Caco-2 (cell line): ENCODE data around the gene KBTBD12. TPM values are rescaled to one million over a fixed set of nuclear protein-coding genes. Genes with fewer than 3 reads are reported as not detected.

ENCODE experiments used
- BruUV-seq: library from RNA; stranded (reverse); fragments of 400-500 nt; replicated peaks from 2 replicates; lab custom pipeline; 2021; lab: Mats Ljungman, UMichigan
- CTCF ChIA-PET: fragments of 300-600 bp; sonication (Branson Sonifier 250); formaldehyde crosslinking; loops from one replicate; lab custom pipeline; 2022; ENCODE audit warnings: antibody characterized with exemption; lab: Charles Lee
- POLR2A ChIA-PET: fragments of 300-600 bp; sonication (Branson Sonifier 250); formaldehyde crosslinking; loops from one replicate; lab custom pipeline; 2022; ENCODE audit warnings: antibody characterized with exemption; lab: Charles Lee
- DNase-seq, 2 experiments: peaks; one replicate each; pipeline versions ENCODE4 v3.0.0 to v3.0.0-alpha.2; 2020 to 2022
- H3K27me3 ChIP-seq: replicated peaks from 2 replicates; pipeline ENCODE4 v1.6.0; 2011; ENCODE audit warnings: low read length; ENCODE audit not compliant: control insufficient read depth, insufficient read depth
- H3K36me3 ChIP-seq: 2 replicates; pipeline ENCODE4 v1.5.1; 2011; ENCODE audit warnings: low read length; ENCODE audit not compliant: control insufficient read depth, insufficient read depth
- H3K4me1 ChIP-seq: fragments of 250-450 bp; sonication (Bioruptor Pico); 2 replicates; pipeline ENCODE4 v1.5.1; 2020; ENCODE audit warnings: mild to moderate bottlenecking
- H3K4me3 ChIP-seq: 2 replicates; pipeline ENCODE4 v1.5.1; 2011; ENCODE audit warnings: low read depth, mild to moderate bottlenecking, control low read depth, low read length
- H3K9me3 ChIP-seq: fragments of 250-450 bp; sonication (Bioruptor Pico); 2 replicates; pipeline ENCODE4 v1.5.1; 2020; ENCODE audit warnings: mild to moderate bottlenecking, moderate library complexity
- H3K27ac Mint-ChIP-seq: one replicate; pipeline ENCODE4 v1.8.0; 2022; ENCODE audit warnings: mixed read lengths; ENCODE audit not compliant: unreplicated experiment
- H3K27me3 Mint-ChIP-seq: one replicate; pipeline ENCODE4 v1.8.0; 2022; ENCODE audit warnings: mixed read lengths; ENCODE audit not compliant: insufficient read depth, unreplicated experiment
- H3K36me3 Mint-ChIP-seq: one replicate; pipeline ENCODE4 v1.8.0; 2022; ENCODE audit warnings: mild to moderate bottlenecking, mixed read lengths; ENCODE audit not compliant: insufficient read depth, unreplicated experiment
- H3K4me1 Mint-ChIP-seq: one replicate; pipeline ENCODE4 v1.8.0; 2022; ENCODE audit warnings: low read depth, mixed read lengths; ENCODE audit not compliant: unreplicated experiment
- H3K4me3 Mint-ChIP-seq: one replicate; pipeline ENCODE4 v1.8.0; 2022; ENCODE audit warnings: mild to moderate bottlenecking, moderate library complexity, mixed read lengths; ENCODE audit not compliant: unreplicated experiment
- H3K9me3 Mint-ChIP-seq: one replicate; pipeline ENCODE4 v1.8.0; 2022; ENCODE audit warnings: mixed read lengths; ENCODE audit not compliant: unreplicated experiment
- CTCF ChIP-seq, 2 experiments: fragments of 200-600 bp in 1 of 2; IDR thresholded peaks; 1 replicate in 1 of 2; 2 replicates in 1 of 2; pipeline versions ENCODE4 v1.5.1 to v1.8.0; 2011 to 2022; ENCODE audit warnings: antibody characterized with exemption in 1 of 2, control low read depth in 1 of 2, inconsistent platforms in 1 of 2, low read depth in 1 of 2, low read length in 1 of 2, mild to moderate bottlenecking in 1 of 2, moderate library complexity in 1 of 2; ENCODE audit not compliant: insufficient read depth in 1 of 2, severe bottlenecking in 1 of 2, unreplicated experiment in 1 of 2
- intact Hi-C: fragments of 100-400 bp; cut with micrococcal nuclease; formaldehyde crosslinking; loops from one replicate; pipeline ENCODE4 v1.10.0; 2022; ENCODE audit not compliant: unreplicated experiment
- total RNA-seq: library from RNA; stranded (reverse); gene quantifications from 2 replicates; pipeline ENCODE4 v1.2.3, GENCODE V29; 2022

KBTBD12 gene
- total RNA-seq, 1 experiment from 2014 or later, result not detected

DNA sequence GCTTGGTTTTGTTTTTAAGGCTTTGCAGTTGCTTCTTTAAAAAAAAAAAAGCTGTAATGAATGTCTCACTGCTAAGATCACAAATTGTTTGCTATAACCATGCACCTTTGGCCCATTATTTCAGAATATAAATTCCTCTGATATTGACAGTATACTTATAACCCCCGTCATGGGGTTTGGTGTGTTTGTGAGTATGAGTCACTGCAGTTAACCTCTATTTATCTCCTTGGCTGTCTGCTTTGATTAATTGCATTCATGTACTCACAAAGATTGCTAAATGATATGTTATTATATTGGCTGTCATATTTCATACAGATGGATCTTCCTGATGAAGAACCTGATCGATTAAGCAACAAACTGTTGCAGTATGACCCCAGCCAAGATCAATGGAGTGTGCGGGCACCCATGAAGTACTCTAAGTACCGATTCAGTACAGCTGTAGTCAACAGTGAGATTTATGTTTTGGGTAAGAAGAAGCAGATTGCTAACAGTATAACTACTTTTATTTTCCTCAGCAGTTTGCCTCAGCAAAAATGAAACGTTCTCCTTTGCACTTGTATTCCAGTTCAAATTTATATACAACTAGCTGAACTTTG lies 14.9 kb downstream of the KBTBD12 start:
- ChIA-PET POLR2A (no interaction called here), CTCF (interaction anchor here (0.6 kb wide), 1 partner anchor 240 kb away, joined by 3 read pairs; no protein-coding TSS in a partner anchor)
- Mint-ChIP-seq H3K36me3 (no peaks in the 10 kb centered on the region), H3K4me3 (no peak overlapping the region), H3K27me3 (peaks cover 11% of the 10 kb centered on the region), H3K4me1 (no peaks in the 10 kb centered on the region), H3K27ac (no peak overlapping the region), H3K9me3 (no peaks in the 10 kb centered on the region)
- intact Hi-C loops, result no loop called here
- DNase-seq, result peak in 1 of 2 experiments; percentile 28
- Histone ChIP-seq H3K27me3 (no peaks in the 10 kb centered on the region), H3K9me3 (no peaks in the 10 kb centered on the region), H3K36me3 (no peaks in the 10 kb centered on the region), H3K4me3 (no peak overlapping the region), H3K4me1 (peaks cover 12% of the 10 kb centered on the region)
- no TSS peak for BruUV-seq
- no peak for TF ChIP-seq CTCF (IDR thresholded peaks at IDR 0.05; ENCODE audit: insufficient read depth in 1 of 2, low read depth in 1 of 2, low read length in 1 of 2, severe bottlenecking in 1 of 2, unreplicated experiment in 1 of 2)

DNA sequence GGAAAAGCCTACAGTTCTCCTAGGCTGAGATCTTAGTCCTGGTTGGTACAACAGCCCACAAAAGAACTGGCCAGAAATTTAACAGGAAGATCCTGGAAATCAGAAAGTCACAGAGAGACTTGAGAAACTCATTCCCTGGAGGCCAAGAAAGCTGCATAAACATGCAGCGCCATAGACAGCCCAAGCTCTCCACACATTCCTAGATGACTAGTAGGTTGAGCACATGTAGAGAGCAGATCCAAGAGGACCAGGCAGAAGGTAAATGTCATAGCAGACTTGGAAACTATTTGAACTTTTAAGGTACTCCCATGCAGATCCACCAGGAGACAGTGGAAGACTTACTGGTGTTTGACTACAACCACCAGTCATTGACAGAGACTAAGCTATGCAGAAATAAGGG lies 18.4 kb downstream of the KBTBD12 start:
- Mint-ChIP-seq H3K4me3 (no peak overlapping the region), H3K27ac (no peak overlapping the region), H3K27me3 (peaks cover 6% of the 10 kb centered on the region), H3K36me3 (no peaks in the 10 kb centered on the region), H3K9me3 (peaks cover 15% of the 10 kb centered on the region), H3K4me1 (no peaks in the 10 kb centered on the region)
- peaks cover 12% of the 10 kb centered on the region for H3K4me1 ChIP-seq
- H3K36me3 ChIP-seq, result no peaks in the 10 kb centered on the region
- ChIA-PET CTCF (interaction anchor here (0.7 to 1.5 kb wide), 2 partner anchors 26 to 35 kb away, joined by 3 to 4 read pairs; no protein-coding TSS in a partner anchor), POLR2A (no interaction called here)
- TF ChIP-seq CTCF (IDR thresholded peaks at IDR 0.05; ENCODE audit: insufficient read depth in 1 of 2, low read depth in 1 of 2, low read length in 1 of 2, severe bottlenecking in 1 of 2, unreplicated experiment in 1 of 2), result peak in 1 of 2 experiments; percentile 29
- H3K9me3 ChIP-seq, result no peaks in the 10 kb centered on the region
- H3K27me3 ChIP-seq, result no peaks in the 10 kb centered on the region
- no peak overlapping the region for H3K4me3 ChIP-seq
- DNase-seq, result no peak
- intact Hi-C loops, result no loop called here
- BruUV-seq, result no TSS peak

DNA sequence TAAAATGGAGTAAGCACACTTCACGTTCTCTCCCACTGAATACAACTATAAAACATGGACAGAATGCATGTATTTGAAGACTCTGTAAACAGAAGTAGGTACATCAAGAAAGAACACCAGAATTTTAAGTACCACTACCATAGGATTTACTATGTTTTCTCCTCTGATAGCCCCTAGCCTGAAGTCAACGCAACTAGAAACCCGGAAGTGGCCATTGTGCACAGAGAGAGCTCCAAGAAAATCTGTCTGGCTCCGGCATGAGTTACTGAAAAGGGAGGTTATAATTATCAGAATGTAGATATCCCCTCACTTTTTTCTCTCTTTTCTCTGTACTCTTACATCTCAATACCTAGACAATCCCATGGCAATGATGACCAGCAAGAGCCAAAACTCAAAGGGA lies 23.8 kb downstream of the KBTBD12 start:
- peaks cover 30% of the 10 kb centered on the region for H3K9me3 Mint-ChIP-seq
- peaks cover 18% of the 10 kb centered on the region for H3K4me1 Mint-ChIP-seq
- intact Hi-C loops, result no loop called here
- no peak overlapping the region for H3K4me3 Mint-ChIP-seq
- no peak for DNase-seq
- H3K27me3 ChIP-seq, result no peaks in the 10 kb centered on the region
- H3K36me3 Mint-ChIP-seq, result no peaks in the 10 kb centered on the region
- ChIA-PET CTCF (no interaction called here), POLR2A (no interaction called here)
- BruUV-seq, result no TSS peak
- no peaks in the 10 kb centered on the region for H3K9me3 ChIP-seq
- peaks cover 7% of the 10 kb centered on the region for H3K27me3 Mint-ChIP-seq
- H3K36me3 ChIP-seq, result no peaks in the 10 kb centered on the region
- TF ChIP-seq CTCF (IDR thresholded peaks at IDR 0.05; ENCODE audit: insufficient read depth in 1 of 2, low read depth in 1 of 2, low read length in 1 of 2, severe bottlenecking in 1 of 2, unreplicated experiment in 1 of 2), result no peak
- no peak overlapping the region for H3K4me3 ChIP-seq
- H3K4me1 ChIP-seq, result no peaks in the 10 kb centered on the region
- H3K27ac Mint-ChIP-seq, result no peak overlapping the region
